Measurements from ENCODE around the gene HLA-DQB1. TPM values are rescaled to one million over a fixed set of nuclear protein-coding genes. Genes with fewer than 3 reads are reported as not detected.
"Not testable (repeated sequence)": the region's sequence is repeated elsewhere in the genome, so short reads cannot be mapped to it uniquely, and the experiment has no call there.

HLA-DQB1 gene
- 1.8 and 28.0 TPM in 2 replicates for total RNA-seq

- DNase-seq (ENCODE audit: low read depth), result peak; percentile 74
Observed at GRCh38 chr6:32666420-32667300, at the start of gene HLA-DQB1. HLA-DQB1 (minus strand) TSS chr6:32666657; CDS start chr6:32666607, 50 bp downstream.

- DNase-seq (ENCODE audit: low read depth), result no peak
Observed at GRCh38 chr6:32713241-32713640, 46.8 kb upstream of the HLA-DQB1 start.

- DNase-seq (ENCODE audit: low read depth), result no peak
Observed at GRCh38 chr6:32709625-32710024, 43.2 kb upstream of the HLA-DQB1 start.

GRCh38 chr6:32705164-32705563 lies 38.7 kb upstream of the HLA-DQB1 start:
- not testable (repeated sequence) for DNase-seq (ENCODE audit: low read depth)

- DNase-seq (ENCODE audit: low read depth), result no peak
Observed at GRCh38 chr6:32703347-32703746, 36.9 kb upstream of the HLA-DQB1 start.

- DNase-seq (ENCODE audit: low read depth), result peak; percentile 93
Observed at GRCh38 chr6:32700391-32701040, 34.1 kb upstream of the HLA-DQB1 start.

GRCh38 chr6:32697031-32697430 lies 30.6 kb upstream of the HLA-DQB1 start:
- peak; percentile 18 for DNase-seq (ENCODE audit: low read depth)

- peak; percentile 21 for DNase-seq (ENCODE audit: low read depth)
Observed at GRCh38 chr6:32692019-32692418, 25.6 kb upstream of the HLA-DQB1 start.

- DNase-seq (ENCODE audit: low read depth), result peak; percentile 6
Observed at GRCh38 chr6:32689531-32690501, 23.4 kb upstream of the HLA-DQB1 start.

- peak; percentile 80 for DNase-seq (ENCODE audit: low read depth)
Observed at GRCh38 chr6:32685603-32686002, 19.1 kb upstream of the HLA-DQB1 start.

GRCh38 chr6:32684246-32684645 lies 17.8 kb upstream of the HLA-DQB1 start:
- DNase-seq (ENCODE audit: low read depth), result no peak

GRCh38 chr6:32680055-32680454 lies 13.6 kb upstream of the HLA-DQB1 start:
- no peak for DNase-seq (ENCODE audit: low read depth)

GRCh38 chr6:32679492-32679891 lies 13.0 kb upstream of the HLA-DQB1 start:
- no peak for DNase-seq (ENCODE audit: low read depth)

- DNase-seq (ENCODE audit: low read depth), result not testable (repeated sequence)
Observed at GRCh38 chr6:32674123-32674522, 7.7 kb upstream of the HLA-DQB1 start.

GRCh38 chr6:32671908-32672307 lies 5.5 kb upstream of the HLA-DQB1 start:
- not testable (repeated sequence) for DNase-seq (ENCODE audit: low read depth)

- DNase-seq (ENCODE audit: low read depth), result no peak
Observed at GRCh38 chr6:32669893-32670292, 3.4 kb upstream of the HLA-DQB1 start.

- DNase-seq (ENCODE audit: low read depth), result no peak
Observed at GRCh38 chr6:32669240-32669639, 2.8 kb upstream of the HLA-DQB1 start.

GRCh38 chr6:32668226-32668747 lies 1.8 kb upstream of the HLA-DQB1 start:
- DNase-seq (ENCODE audit: low read depth), result peak; percentile 92

GRCh38 chr6:32665661-32666060 lies 796 bp downstream of the HLA-DQB1 start:
- no peak for DNase-seq (ENCODE audit: low read depth)

- no peak for DNase-seq (ENCODE audit: low read depth)
Observed at GRCh38 chr6:32664827-32665362, 1.6 kb downstream of the HLA-DQB1 start.

GRCh38 chr6:32664354-32664753 lies 2.1 kb downstream of the HLA-DQB1 start:
- no peak for DNase-seq (ENCODE audit: low read depth)

All from renal cortical epithelial cell (primary cell).